T-cell (primary cell): Measurements from ENCODE around the gene MIPEP. TPM values are rescaled to one million over a fixed set of nuclear protein-coding genes. Genes with fewer than 3 reads are reported as not detected.

Experiments used
- ATAC-seq, 4 experiments: fragments of 200-7000 bp in 3 of 4; fragments of 150-1000 bp in 1 of 4; cut with Tn5 transposase; replicated peaks in 1 of 4; 1 replicate in 3 of 4; 2 replicates in 1 of 4; pipeline ENCODE4 v1.10.0; 2021; ENCODE audit warnings: moderate library complexity in 3 of 4, mild to moderate bottlenecking in 2 of 4, moderate number of reproducible peaks in 1 of 4
- CTCF ChIA-PET, 2 donors: fragments of 300-600 bp; sonication (Branson Sonifier 250); formaldehyde crosslinking; loops; one replicate each; lab custom pipeline; 2022; ENCODE audit warnings: antibody characterized with exemption in 2 of 2; lab: Charles Lee
- POLR2A ChIA-PET, 2 donors: fragments of 300-600 bp; sonication (Branson Sonifier 250); formaldehyde crosslinking; loops; one replicate each; lab custom pipeline; 2022; ENCODE audit warnings: antibody characterized with exemption in 2 of 2; lab: Charles Lee
- DNase-seq, 35 experiments: peaks; one replicate each; pipeline versions ENCODE4 v3.0.0 to v3.0.0-alpha.2; 2013 to 2023
- H3K27ac ChIP-seq: one replicate; pipeline ENCODE4 v1.5.1; 2013; ENCODE audit warnings: low read length
- H3K27me3 ChIP-seq, 2 experiments: replicated peaks in 1 of 2; 1 replicate in 1 of 2; 2 replicates in 1 of 2; pipeline versions ENCODE4 v1.6.1 to v1.7.0; 2013; ENCODE audit warnings: low read length in 1 of 2, mixed read lengths in 1 of 2; ENCODE audit not compliant: control insufficient read depth in 2 of 2, insufficient read depth in 2 of 2; ENCODE audit errors: extremely low read depth in 1 of 2
- H3K36me3 ChIP-seq, 2 donors: 1 replicate in 1 of 2; 2 replicates in 1 of 2; pipeline versions ENCODE4 v1.6.1 to v1.7.0; 2013; ENCODE audit warnings: low read length in 1 of 2; ENCODE audit not compliant: control insufficient read depth in 2 of 2, insufficient read depth in 1 of 2; ENCODE audit errors: extremely low read depth in 1 of 2
- H3K4me1 ChIP-seq, 2 experiments: 1 replicate in 1 of 2; 2 replicates in 1 of 2; pipeline versions ENCODE4 v1.6.1 to v1.7.0; 2013; ENCODE audit warnings: low read length in 2 of 2, mixed read lengths in 1 of 2; ENCODE audit not compliant: insufficient read depth in 2 of 2, control insufficient read depth in 1 of 2; ENCODE audit errors: extremely low read depth in 1 of 2
- H3K4me3 ChIP-seq, 2 donors: 1 replicate in 1 of 2; 2 replicates in 1 of 2; pipeline versions ENCODE4 v1.5.1 to v1.7.0; 2013; ENCODE audit warnings: mild to moderate bottlenecking in 2 of 2, low read length in 1 of 2, moderate library complexity in 1 of 2; ENCODE audit not compliant: control insufficient read depth in 1 of 2; ENCODE audit errors: extremely low read depth in 1 of 2
- H3K9me3 ChIP-seq: 2 replicates; pipeline ENCODE4 v1.7.0; 2013
- H3K27ac Mint-ChIP-seq, 2 donors: one replicate each; pipeline ENCODE4 v1.8.0; 2020 to 2021; ENCODE audit warnings: mild to moderate bottlenecking in 2 of 2, mixed read lengths in 2 of 2
- H3K27me3 Mint-ChIP-seq, 2 donors: one replicate each; pipeline ENCODE4 v1.8.0; 2021 to 2022; ENCODE audit warnings: mixed read lengths in 2 of 2
- H3K36me3 Mint-ChIP-seq: one replicate; pipeline ENCODE4 v1.8.0; 2021; ENCODE audit warnings: mixed read lengths
- H3K4me1 Mint-ChIP-seq, 3 donors: one replicate each; pipeline ENCODE4 v1.8.0; 2020 to 2022; ENCODE audit warnings: mixed read lengths in 3 of 3, mild to moderate bottlenecking in 1 of 3
- H3K4me3 Mint-ChIP-seq, 3 donors: one replicate each; pipeline ENCODE4 v1.8.0; 2020 to 2022; ENCODE audit warnings: mild to moderate bottlenecking in 3 of 3, mixed read lengths in 3 of 3, moderate library complexity in 3 of 3
- H3K9me3 Mint-ChIP-seq, 3 donors: one replicate each; pipeline ENCODE4 v1.8.0; 2020 to 2022; ENCODE audit warnings: mixed read lengths in 3 of 3
- WGBS: methylation state at CpG from one replicate; pipeline ENCODE4 v1.1.5; 2013; ENCODE audit warnings: missing lambda C conversion rate; ENCODE audit not compliant: insufficient coverage; 5-methylcytosine and 5-hydroxymethylcytosine counted together
- total RNA-seq, 35 experiments: library from RNA in 6 of 35; stranded (reverse) in 6 of 35; fragments of 120-200 nt in 1 of 35; gene quantifications; one replicate each; pipeline versions ENCODE4 v1.2.1 to v1.2.4 and lab custom pipeline; 2013 to 2026

Gene MIPEP
- total RNA-seq, 5 donors from 2014 or later (not counting 1 experiment from before 2014, with no cell fraction given) = 6.3 to 13.8 (median 12.3) TPM

DNA sequence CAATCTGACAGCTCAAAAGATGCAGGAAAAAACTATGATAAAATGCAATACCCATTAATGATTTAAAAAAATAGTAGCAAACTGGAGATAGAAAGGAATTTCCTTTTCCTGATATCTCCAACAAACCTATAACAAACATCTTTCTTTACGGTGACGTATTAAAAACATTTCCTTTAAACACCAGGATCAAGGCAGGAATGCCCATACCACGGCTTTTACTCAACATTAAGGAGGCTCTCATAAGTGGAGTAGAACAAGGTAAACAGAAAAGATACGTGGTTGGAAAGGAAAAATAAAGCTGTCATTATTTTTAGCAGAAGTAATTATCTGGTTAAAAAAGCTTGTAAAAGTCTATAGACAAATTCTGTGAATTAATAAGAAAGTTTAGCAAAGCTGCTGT, 61.1 kb downstream of the MIPEP start:
- Histone ChIP-seq H3K27me3 (no peaks in the 10 kb centered on the region), H3K27ac (no peak overlapping the region), H3K4me3 (no peak overlapping the region), H3K9me3 (no peaks in the 10 kb centered on the region), H3K4me1 (no peaks in the 10 kb centered on the region), H3K36me3 (no peaks in the 10 kb centered on the region)
- Mint-ChIP-seq H3K27ac (no peak overlapping the region), H3K4me3 (no peak overlapping the region), H3K4me1 (peaks cover 0 to 6% (median 0%) of the 10 kb centered on the region in 3 donors), H3K9me3 (peaks cover 0 to 7% (median 3%) of the 10 kb centered on the region in 3 donors), H3K36me3 (peaks cover 44% of the 10 kb centered on the region), H3K27me3 (no peaks in the 10 kb centered on the region)
- POLR2A ChIA-PET = no interaction called here
- ATAC-seq (no peak), DNase-seq (no peak)
- no CpG with 5 or more reads among the region's 4 CpGs for WGBS
- CTCF ChIA-PET = no interaction called here

DNA sequence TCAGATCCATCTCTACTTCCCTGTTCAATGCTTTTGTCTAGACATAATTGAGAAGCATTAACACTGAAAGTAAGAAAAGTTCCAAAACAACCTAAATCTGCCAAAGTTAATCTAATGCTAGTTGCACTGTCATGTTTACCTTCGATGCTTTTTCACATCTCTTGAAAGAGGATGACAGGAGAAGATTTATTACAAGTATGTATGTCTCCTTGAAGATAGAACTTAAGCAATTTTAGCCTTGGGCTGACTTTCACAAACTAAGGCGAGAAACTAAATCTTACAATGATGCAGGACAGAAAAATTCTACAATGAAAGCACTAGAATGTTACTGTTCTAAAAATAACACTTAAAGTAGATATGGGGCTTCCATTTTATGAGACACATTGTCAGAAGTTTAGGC, 64.0 kb downstream of the MIPEP start:
- H3K4me3 Mint-ChIP-seq = no peak overlapping the region
- H3K36me3 ChIP-seq = no peaks in the 10 kb centered on the region
- ChIA-PET POLR2A (no interaction called here), CTCF (no interaction called here)
- DNase-seq (no peak), ATAC-seq (no peak)
- no peaks in the 10 kb centered on the region for H3K27me3 ChIP-seq
- no peaks in the 10 kb centered on the region for H3K9me3 ChIP-seq
- no peaks in the 10 kb centered on the region for H3K27me3 Mint-ChIP-seq
- H3K4me3 ChIP-seq = no peak overlapping the region
- H3K36me3 Mint-ChIP-seq = peaks cover 49% of the 10 kb centered on the region
- WGBS = no CpG with 5 or more reads among the region's 2 CpGs
- no peak overlapping the region for H3K27ac ChIP-seq
- H3K9me3 Mint-ChIP-seq = peaks cover 0 to 7% (median 3%) of the 10 kb centered on the region in 3 donors
- H3K4me1 Mint-ChIP-seq = no peaks in the 10 kb centered on the region
- H3K27ac Mint-ChIP-seq = no peak overlapping the region
- no peaks in the 10 kb centered on the region for H3K4me1 ChIP-seq

DNA sequence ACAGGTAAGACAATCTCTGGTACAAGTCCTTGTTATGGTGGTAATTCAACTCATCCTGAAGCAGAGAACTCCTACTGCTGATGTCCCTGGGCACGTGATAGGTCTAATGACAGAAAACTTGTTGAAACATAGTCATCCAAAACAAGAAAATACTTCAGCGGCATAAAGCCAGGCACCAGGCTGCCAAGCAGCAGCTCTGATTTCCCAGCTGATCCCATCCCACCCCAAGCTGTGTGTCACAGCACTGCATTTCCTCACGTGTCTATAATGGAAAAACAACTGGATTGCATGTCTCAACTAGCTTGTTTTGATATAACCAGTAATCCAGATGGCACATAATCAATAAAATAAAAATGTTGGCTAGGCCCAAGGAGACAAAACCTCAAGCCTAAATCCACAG, 64.8 kb downstream of the MIPEP start:
- H3K27ac ChIP-seq = no peak overlapping the region
- no peaks in the 10 kb centered on the region for H3K4me1 Mint-ChIP-seq
- no peaks in the 10 kb centered on the region for H3K9me3 ChIP-seq
- CTCF ChIA-PET = interaction anchor here in 1 of 2 donors (1.5 kb wide), 1 partner anchor 13 kb away, joined by 3 read pairs; no protein-coding TSS in a partner anchor
- H3K4me1 ChIP-seq = no peaks in the 10 kb centered on the region
- DNase-seq (no peak), ATAC-seq (no peak)
- H3K36me3 Mint-ChIP-seq = peaks cover 49% of the 10 kb centered on the region
- POLR2A ChIA-PET = no interaction called here
- no peaks in the 10 kb centered on the region for H3K27me3 ChIP-seq
- H3K27me3 Mint-ChIP-seq = no peaks in the 10 kb centered on the region
- 100% methylated on average over 1 of the region's 3 CpGs for WGBS
- no peak overlapping the region for H3K4me3 ChIP-seq
- no peaks in the 10 kb centered on the region for H3K36me3 ChIP-seq
- H3K4me3 Mint-ChIP-seq = no peak overlapping the region
- no peak overlapping the region for H3K27ac Mint-ChIP-seq
- peaks cover 0 to 7% (median 3%) of the 10 kb centered on the region in 3 donors for H3K9me3 Mint-ChIP-seq

DNA sequence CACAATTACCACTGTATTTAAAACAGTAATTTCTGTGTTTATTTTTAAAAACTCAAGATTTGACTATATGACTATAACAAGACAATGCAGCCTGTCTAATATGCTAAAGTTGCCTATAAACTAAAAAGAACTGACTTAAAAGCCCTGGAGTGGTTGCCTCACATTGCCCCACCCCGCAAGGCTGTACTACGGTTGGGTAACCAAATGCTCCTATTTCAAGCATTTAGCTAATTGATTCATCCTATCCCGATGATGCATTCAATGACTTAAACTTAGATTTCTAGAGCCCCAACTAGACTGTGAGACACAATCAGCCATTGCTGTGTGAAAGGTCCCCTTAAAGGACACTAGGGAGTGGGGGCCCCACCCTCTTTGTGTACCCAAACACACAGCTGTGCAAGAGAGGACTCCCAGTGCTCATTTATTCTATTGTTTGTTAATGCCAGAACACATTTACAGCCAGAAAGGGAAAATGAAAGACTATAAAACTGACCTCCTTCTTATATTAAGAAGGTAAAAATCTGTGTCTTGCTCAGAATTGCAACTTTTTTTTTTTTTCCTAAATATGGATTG, 66.9 kb downstream of the MIPEP start:
- Histone ChIP-seq H3K27ac (no peak overlapping the region), H3K27me3 (no peaks in the 10 kb centered on the region), H3K4me1 (peaks cover 0 to 4% of the 10 kb centered on the region in 2 experiments), H3K4me3 (no peak overlapping the region), H3K9me3 (no peaks in the 10 kb centered on the region), H3K36me3 (no peaks in the 10 kb centered on the region)
- WGBS = 100% methylated on average over 2 of the region's 3 CpGs
- Mint-ChIP-seq H3K27me3 (no peaks in the 10 kb centered on the region), H3K36me3 (peaks cover 48% of the 10 kb centered on the region), H3K4me3 (no peak overlapping the region), H3K9me3 (peaks cover 0 to 7% (median 3%) of the 10 kb centered on the region in 3 donors), H3K4me1 (peaks cover 2 to 13% (median 3%) of the 10 kb centered on the region in 3 donors), H3K27ac (no peak overlapping the region)
- ChIA-PET POLR2A (no interaction called here), CTCF (no interaction called here)
- DNase-seq (no peak), ATAC-seq (no peak)

DNA sequence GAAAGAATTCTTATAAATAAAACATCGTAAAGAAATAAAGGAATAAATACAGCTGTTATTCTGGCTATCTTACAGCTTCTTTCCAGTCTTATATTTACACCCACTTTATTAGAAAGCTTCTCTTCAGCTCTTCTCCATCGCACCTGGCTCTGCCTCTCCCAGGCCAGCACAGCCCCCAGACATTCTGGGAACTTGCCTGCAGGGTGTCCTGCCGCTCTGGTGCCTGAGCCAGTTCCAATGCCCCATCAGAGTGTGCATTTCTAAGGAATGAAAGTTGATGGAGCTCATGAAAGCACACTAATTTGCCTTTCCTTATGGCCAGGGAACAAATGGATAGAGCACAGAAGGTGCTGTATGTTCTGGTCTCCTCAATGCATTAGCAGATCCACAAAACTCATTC, 68.7 kb downstream of the MIPEP start:
- Histone ChIP-seq H3K4me1 (peaks cover 0 to 4% of the 10 kb centered on the region in 2 experiments), H3K27me3 (no peaks in the 10 kb centered on the region), H3K36me3 (no peaks in the 10 kb centered on the region), H3K4me3 (no peak overlapping the region), H3K9me3 (no peaks in the 10 kb centered on the region), H3K27ac (no peak overlapping the region)
- ChIA-PET CTCF (no interaction called here), POLR2A (no interaction called here)
- no peak for ATAC-seq
- Mint-ChIP-seq H3K9me3 (peaks cover 0 to 5% (median 3%) of the 10 kb centered on the region in 3 donors), H3K27me3 (no peaks in the 10 kb centered on the region), H3K27ac (no peak overlapping the region), H3K36me3 (peaks cover 40% of the 10 kb centered on the region), H3K4me1 (peaks cover 2 to 15% (median 7%) of the 10 kb centered on the region in 3 donors), H3K4me3 (no peak overlapping the region)
- 92% methylated on average over 2 of the region's 3 CpGs for WGBS
- no peak for DNase-seq

DNA sequence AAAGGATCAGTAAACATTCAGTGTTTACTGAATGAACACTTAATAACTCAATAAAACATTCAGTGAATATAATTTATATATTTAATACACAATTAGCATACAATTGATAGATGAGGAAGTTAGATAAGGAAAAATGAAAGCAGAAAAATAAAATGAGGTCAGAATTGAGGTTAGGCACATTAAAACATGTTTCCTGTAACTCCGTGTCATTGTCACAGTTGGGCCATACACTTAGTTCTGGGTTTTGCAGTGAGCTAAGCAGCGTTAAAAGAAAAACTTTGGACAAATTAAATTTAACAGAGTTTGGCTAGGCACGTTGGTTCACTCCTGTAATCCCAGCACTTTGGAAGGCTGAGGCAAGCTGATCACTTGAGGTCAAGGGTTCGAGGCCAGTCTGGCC, 71.4 kb downstream of the MIPEP start:
- H3K9me3 ChIP-seq = no peaks in the 10 kb centered on the region
- no peaks in the 10 kb centered on the region for H3K27me3 Mint-ChIP-seq
- H3K27ac Mint-ChIP-seq = no peak overlapping the region
- ChIA-PET POLR2A (no interaction called here), CTCF (no interaction called here)
- no peak overlapping the region for H3K27ac ChIP-seq
- DNase-seq (peak in 1 of 35 experiments; percentile 8), ATAC-seq (no peak)
- H3K4me3 ChIP-seq = no peak overlapping the region
- no peak overlapping the region for H3K4me3 Mint-ChIP-seq
- H3K4me1 ChIP-seq = peaks cover 0 to 4% of the 10 kb centered on the region in 2 experiments
- peaks cover 25% of the 10 kb centered on the region for H3K36me3 Mint-ChIP-seq
- 44% methylated on average over 4 of the region's 4 CpGs for WGBS
- no peaks in the 10 kb centered on the region for H3K36me3 ChIP-seq
- no peaks in the 10 kb centered on the region for H3K27me3 ChIP-seq
- H3K9me3 Mint-ChIP-seq = no peaks in the 10 kb centered on the region
- peaks cover 2 to 15% (median 7%) of the 10 kb centered on the region in 3 donors for H3K4me1 Mint-ChIP-seq
